Breast epithelium (tissue), 3 donors: ENCODE data around the gene CLMN.

Experiments
- POLR2AphosphoS5 ChIP-seq, 3 donors: sonication (generic); formaldehyde crosslinking; IDR thresholded peaks; one replicate each; pipeline ENCODE4 v1.6.1; 2017; ENCODE audit warnings: antibody characterized with exemption in 3 of 3
- TF ChIP-seq, protein P1 (sequence below), 3 donors: fragments of 450-650 bp; IDR thresholded peaks; one replicate each; pipeline ENCODE4 v1.5.1; 2016 to 2017; ENCODE audit warnings: antibody characterized with exemption in 3 of 3, mild to moderate bottlenecking in 3 of 3, moderate library complexity in 3 of 3

- TF ChIP-seq, protein P1, sequence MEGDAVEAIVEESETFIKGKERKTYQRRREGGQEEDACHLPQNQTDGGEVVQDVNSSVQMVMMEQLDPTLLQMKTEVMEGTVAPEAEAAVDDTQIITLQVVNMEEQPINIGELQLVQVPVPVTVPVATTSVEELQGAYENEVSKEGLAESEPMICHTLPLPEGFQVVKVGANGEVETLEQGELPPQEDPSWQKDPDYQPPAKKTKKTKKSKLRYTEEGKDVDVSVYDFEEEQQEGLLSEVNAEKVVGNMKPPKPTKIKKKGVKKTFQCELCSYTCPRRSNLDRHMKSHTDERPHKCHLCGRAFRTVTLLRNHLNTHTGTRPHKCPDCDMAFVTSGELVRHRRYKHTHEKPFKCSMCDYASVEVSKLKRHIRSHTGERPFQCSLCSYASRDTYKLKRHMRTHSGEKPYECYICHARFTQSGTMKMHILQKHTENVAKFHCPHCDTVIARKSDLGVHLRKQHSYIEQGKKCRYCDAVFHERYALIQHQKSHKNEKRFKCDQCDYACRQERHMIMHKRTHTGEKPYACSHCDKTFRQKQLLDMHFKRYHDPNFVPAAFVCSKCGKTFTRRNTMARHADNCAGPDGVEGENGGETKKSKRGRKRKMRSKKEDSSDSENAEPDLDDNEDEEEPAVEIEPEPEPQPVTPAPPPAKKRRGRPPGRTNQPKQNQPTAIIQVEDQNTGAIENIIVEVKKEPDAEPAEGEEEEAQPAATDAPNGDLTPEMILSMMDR (IDR thresholded peaks at IDR 0.05) = no peak
- TF ChIP-seq POLR2AphosphoS5 (IDR thresholded peaks at IDR 0.05) = no peak
Measured at GRCh38 chr14:95246870-95247269, 72.8 kb downstream of the CLMN start.
